GM10266 (cell line): ENCODE data around the gene ACVR2A.
A peak's percentile ranks its signal among the peaks of the same experiment; 100 is the strongest.

Source experiments
- DNase-seq: peaks from one replicate; pipeline ENCODE4 v3.0.0; 2012; ENCODE audit errors: extremely low spot score
- TF ChIP-seq, protein P1 (sequence below): IDR thresholded peaks from 2 replicates; pipeline ENCODE4 v1.5.1; 2012; ENCODE audit warnings: mild to moderate bottlenecking, low read depth; ENCODE audit not compliant: control insufficient read depth, insufficient read depth; ENCODE audit errors: missing control alignments

The ACVR2A gene

DNA sequence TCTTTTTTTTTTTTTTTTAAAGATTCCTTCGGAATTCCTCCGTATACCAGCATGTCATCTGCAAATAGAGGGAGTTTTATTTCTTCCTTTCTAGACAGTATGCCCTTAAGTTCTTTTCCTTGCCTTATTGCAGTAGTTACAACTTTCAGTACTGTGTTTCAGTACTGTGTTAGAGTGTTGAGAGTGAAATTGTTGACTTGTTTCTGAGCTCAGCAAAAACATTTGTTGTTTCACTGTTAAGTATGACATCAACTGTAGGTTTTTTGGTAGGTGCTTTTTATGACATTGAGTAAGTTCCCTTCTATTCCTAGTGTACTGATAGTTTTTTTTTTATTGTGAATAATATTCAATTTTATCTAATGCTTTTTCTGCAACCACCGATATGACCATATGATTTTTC is 43.9 kb downstream of the ACVR2A start:
- TF ChIP-seq, protein P1, sequence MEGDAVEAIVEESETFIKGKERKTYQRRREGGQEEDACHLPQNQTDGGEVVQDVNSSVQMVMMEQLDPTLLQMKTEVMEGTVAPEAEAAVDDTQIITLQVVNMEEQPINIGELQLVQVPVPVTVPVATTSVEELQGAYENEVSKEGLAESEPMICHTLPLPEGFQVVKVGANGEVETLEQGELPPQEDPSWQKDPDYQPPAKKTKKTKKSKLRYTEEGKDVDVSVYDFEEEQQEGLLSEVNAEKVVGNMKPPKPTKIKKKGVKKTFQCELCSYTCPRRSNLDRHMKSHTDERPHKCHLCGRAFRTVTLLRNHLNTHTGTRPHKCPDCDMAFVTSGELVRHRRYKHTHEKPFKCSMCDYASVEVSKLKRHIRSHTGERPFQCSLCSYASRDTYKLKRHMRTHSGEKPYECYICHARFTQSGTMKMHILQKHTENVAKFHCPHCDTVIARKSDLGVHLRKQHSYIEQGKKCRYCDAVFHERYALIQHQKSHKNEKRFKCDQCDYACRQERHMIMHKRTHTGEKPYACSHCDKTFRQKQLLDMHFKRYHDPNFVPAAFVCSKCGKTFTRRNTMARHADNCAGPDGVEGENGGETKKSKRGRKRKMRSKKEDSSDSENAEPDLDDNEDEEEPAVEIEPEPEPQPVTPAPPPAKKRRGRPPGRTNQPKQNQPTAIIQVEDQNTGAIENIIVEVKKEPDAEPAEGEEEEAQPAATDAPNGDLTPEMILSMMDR, result no peak
- no peak for DNase-seq

DNA sequence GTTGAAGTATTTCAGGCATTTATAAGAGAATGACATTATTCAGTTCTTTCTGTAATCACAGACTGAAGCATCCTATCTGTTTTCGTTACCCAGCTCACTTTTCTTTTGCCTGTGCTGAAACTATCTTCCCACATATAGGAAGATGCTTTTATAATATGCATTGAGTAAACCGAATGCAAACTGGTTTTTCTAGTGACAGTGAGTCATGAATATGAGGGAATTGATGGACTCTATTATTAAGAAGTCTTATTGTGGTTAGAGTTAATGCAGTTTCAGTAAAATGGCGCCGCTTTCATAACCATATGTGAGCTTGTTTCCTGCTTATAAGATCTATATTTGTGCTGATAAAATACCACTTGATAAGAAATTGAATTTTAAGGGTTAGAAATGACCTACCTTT is 59.2 kb downstream of the ACVR2A start:
- no peak for DNase-seq
- TF ChIP-seq, protein P1, result no peak

DNA sequence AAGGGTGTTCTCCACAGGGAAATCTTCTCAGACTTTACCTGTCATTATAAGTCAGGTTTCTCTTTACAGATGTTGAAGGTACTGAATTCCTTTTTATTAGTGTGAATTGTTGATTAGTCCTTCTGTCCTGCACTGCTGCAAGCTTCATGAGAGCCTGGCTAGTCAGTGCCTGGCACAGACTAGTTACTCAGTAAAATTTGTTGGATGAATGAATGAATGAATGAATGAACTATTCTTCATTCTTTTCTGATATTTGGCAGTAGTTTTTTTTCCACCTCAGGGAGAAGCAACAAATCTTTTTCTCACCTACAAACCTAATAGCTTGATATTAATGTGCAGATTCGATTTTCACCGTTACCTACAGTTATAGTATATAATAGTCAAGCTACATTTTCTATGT is 64.3 kb downstream of the ACVR2A start:
- no peak for DNase-seq
- TF ChIP-seq, protein P1, result no peak

DNA sequence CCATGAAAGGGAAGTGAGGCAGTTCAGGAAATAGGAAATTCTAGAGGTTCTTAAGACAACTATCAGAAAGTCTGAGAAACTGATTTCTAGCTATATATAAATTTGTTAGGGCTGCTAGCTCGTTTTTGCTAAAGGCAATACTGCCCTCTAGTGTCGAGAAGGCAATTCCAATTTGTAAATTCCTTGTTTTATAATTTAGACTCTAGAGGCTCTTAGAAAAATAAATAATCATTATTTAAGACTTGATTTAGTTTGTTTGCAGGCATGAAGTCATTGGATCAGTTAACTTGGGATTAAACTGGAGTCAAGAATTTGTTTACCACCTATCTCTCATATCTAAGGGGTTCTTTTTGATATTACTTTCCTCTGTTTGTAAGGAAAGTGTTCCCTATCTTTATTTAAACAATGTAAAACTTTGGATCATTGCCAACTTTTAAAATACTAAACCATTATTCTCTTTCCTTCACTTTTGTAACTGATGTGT is 66.2 kb downstream of the ACVR2A start:
- peak; percentile 9 for DNase-seq
- TF ChIP-seq, protein P1, result peak; percentile 69

DNA sequence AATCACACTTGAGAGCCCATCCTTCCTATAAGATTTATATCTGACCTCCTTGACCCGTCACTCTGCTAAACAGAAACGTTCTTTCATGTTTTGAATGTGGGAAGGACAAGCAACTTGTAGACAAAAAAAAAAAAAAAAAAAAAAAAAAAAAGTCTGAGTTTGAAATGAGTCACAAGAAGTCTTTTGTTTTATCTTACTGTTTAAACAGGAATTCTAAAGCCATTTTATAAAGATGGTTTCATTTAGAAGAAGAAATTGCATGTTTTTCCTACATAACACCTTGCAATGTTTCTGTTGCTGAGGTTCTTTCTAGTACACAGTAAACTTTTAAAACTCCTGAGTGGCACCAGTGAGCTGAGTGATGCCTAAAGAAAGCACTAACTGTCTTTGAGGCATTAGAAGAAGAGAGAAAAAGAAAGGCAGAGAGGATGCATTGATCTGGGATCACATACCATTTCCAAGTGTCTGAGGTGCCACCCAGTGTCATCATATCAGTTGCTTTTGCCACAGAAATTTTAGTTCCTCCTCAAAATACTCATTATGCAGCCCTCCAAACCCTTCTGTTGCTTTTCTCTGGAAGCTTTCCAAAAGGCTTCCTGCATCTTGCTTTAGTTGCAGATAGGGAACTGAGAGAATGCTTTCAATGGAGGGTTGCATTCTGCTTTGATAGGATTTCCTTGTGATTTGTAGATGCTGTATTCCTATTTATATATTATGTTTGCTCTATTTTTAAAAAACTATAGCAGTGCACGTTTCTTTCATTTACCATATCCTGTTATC is 69.1 kb downstream of the ACVR2A start:
- no peak for DNase-seq
- TF ChIP-seq, protein P1, result no peak

DNA sequence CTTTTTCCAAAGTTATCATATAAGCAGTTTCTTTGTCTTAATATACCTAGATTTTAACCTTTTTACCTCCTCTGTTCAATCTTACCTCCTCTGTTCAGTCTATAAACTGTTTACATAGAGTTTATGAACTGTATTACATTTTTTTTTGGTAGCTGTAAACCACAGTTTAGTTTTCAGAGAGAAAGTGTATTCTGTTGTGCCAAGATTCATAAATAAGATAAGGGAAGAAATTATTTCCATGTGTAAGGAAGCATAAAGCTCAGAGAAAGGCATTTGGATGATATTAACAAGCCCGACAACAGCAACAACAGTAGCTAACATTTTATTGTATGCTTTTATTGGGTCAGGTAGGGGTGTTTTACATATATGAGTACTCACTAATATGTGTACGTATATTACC is 71.2 kb downstream of the ACVR2A start:
- no peak for DNase-seq
- TF ChIP-seq, protein P1, result no peak

DNA sequence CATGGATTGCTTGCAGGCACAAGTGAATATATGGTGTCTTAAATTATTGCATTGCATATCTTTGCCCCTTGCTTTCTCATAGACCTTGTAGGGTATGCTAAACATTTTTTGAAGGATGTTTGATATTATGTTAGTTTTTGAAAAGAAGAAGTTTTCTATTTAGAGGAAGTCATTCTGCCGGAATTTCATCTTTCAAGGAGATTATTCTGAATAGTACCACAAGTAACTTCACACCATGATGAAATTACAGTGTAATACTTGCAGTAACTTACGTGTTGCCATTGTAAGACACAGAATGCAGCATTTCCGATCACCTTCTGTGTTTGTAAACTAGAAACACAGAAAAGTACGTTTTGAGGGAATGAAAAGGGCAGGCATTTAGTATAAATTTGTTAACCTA is 71.9 kb downstream of the ACVR2A start:
- no peak for DNase-seq
- TF ChIP-seq, protein P1, result no peak
